H1 (cell line): ENCODE data around the gene SLC39A11. TPM values are rescaled to one million over a fixed set of nuclear protein-coding genes. Genes with fewer than 3 reads are reported as not detected.

Experiments used
- CBX5 ChIP-seq: fragments of 300-800, 300-1000 bp; sonication (generic); IDR thresholded peaks from 2 replicates; pipeline ENCODE4 v1.7.1; 2016; ENCODE audit warnings: antibody characterized with exemption, low read length, low read depth
- CHD7 ChIP-seq: fragments of 300-600 bp; sonication (generic); IDR thresholded peaks from 2 replicates; pipeline ENCODE4 v1.7.1; 2012; ENCODE audit warnings: low read length, moderate library complexity, mild to moderate bottlenecking, inconsistent platforms; ENCODE audit not compliant: insufficient replicate concordance
- FOSL1 ChIP-seq: IDR thresholded peaks from 2 replicates; pipeline ENCODE4 v1.6.1; 2011; ENCODE audit warnings: mild to moderate bottlenecking, low read depth, low read length, moderate library complexity; ENCODE audit not compliant: insufficient read depth
- GTF2F1 ChIP-seq: IDR thresholded peaks from 2 replicates; pipeline ENCODE4 v1.6.1; 2012; ENCODE audit warnings: low read depth, low read length, improper control_type of control experiment, borderline replicate concordance
- NANOG ChIP-seq: IDR thresholded peaks from 2 replicates; pipeline ENCODE4 v1.6.1; 2011; ENCODE audit warnings: low read length, low read depth, mild to moderate bottlenecking, inconsistent platforms; ENCODE audit not compliant: insufficient read depth, poor library complexity, severe bottlenecking
- RBBP5 ChIP-seq: IDR thresholded peaks from 2 replicates; pipeline ENCODE4 v1.7.1; 2012; ENCODE audit warnings: low read depth, mild to moderate bottlenecking, inconsistent platforms, low read length, moderate library complexity, borderline replicate concordance
- SIN3A ChIP-seq, 2 experiments: IDR thresholded peaks in 1 of 2; conservative IDR thresholded peaks in 1 of 2; 2 replicates each; pipeline ENCODE4 v1.6.1; 2011 to 2012; ENCODE audit warnings: low read length in 2 of 2, improper control_type of control experiment in 1 of 2, low read depth in 1 of 2, mild to moderate bottlenecking in 1 of 2
- SUZ12 ChIP-seq: fragments of 200-600 bp; sonication (generic); IDR thresholded peaks from 2 replicates; pipeline ENCODE4 v1.6.1; 2012; ENCODE audit warnings: mild to moderate bottlenecking, inconsistent platforms, low read length, moderate library complexity, mixed read lengths
- TEAD4 ChIP-seq: IDR thresholded peaks from 2 replicates; pipeline ENCODE4 v1.6.1; 2012; ENCODE audit warnings: low read depth, low read length, inconsistent platforms, mixed read lengths
- ZNF274 ChIP-seq: IDR thresholded peaks from 2 replicates; pipeline ENCODE4 v1.7.0; 2012; ENCODE audit warnings: low read length, borderline replicate concordance; ENCODE audit errors: extremely low read depth
- polyA plus RNA-seq, 7 experiments: library from polyadenylated mRNA; depleted of rRNA in 3 of 7; stranded (reverse) in 5 of 7; unstranded in 2 of 7; fragments of >200 nt in 5 of 7; fragments of 200-250 nt in 2 of 7; gene quantifications; 1 replicate in 5 of 7; 2 replicates in 1 of 7; 4 replicates in 1 of 7; pipeline versions ENCODE4 v1.2.1 to v1.2.3, GENCODE V29; 2011 to 2013; ENCODE audit warnings: missing spikeins in 2 of 7, mixed read lengths in 2 of 7
- total RNA-seq: library from RNA; stranded (reverse); fragmentation: NEBNext Ultra II Directional; extraction: Animal tissue kit (Norgen Biotek cat#: 25700); gene quantifications from 2 replicates; pipeline ENCODE4 v1.2.1, GENCODE V29; 2021

The SLC39A11 gene
- total and polyA plus RNA-seq, 2 of the 8 experiments (the other 6 are each of a cell fraction or from before 2014, with no cell fraction given): 12.2 to 19.6 TPM

GRCh38 chr17:72656130-72656763, 436.2 kb downstream of the SLC39A11 start (continued):
- no peak for TF ChIP-seq CHD7
- no peak for TF ChIP-seq CBX5
- TF ChIP-seq FOSL1: no peak
- no peak for TF ChIP-seq GTF2F1
- TF ChIP-seq ZNF274: no peak
- TF ChIP-seq SUZ12: no peak
- no peak for TF ChIP-seq TEAD4
- no peak for TF ChIP-seq SIN3A (conservative IDR thresholded peaks at IDR 0.05 in 1 of 2, IDR thresholded peaks at IDR 0.05 in 1 of 2; ENCODE audit: low read depth in 1 of 2, low read length in 2 of 2)
- TF ChIP-seq NANOG: no peak
- TF ChIP-seq RBBP5: no peak
